Medulla oblongata (tissue), 1 donor: ENCODE results near the gene IRS2.

Experiments
- DNase-seq: peaks from one replicate; pipeline ENCODE4 v3.0.0-alpha.2; 2015; ENCODE audit errors: extremely low spot score

Gene IRS2

DNA sequence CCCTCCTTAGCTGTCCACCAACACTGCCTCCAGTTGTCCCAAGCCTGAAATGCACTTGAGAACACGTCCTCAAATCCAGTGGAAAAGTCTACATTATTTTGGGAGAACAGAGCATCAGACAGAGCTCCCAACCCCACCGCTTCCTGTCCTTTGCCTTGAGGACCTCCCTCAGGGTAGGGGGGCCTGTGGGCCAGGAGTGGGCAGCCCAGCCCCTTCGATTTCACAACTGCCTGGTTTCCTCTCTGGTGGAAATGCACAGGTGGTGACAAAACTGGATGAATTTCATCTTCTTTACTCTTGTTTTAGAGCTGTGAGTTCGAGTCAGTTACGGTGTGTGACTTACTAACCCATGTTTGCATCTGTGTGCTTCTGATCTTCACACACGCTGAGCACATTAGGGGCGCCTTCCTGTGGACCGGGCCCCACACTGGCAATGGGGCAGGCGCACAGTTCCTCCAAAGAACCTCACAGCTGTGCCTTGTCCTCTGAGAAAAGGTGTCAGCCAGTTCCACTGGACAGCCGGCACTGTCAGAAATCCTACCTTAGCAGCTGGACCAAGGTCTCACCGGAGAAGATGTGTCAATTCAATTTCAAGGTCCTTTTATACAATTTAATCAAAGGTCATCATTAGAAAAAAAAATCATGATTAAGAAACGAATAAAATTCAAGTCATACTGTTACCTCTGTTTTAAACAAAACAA is 80.2 kb downstream of the IRS2 start:
- DNase-seq: no peak

GRCh38 chr13:109704771-109705635 is 81.4 kb downstream of the IRS2 start:
- DNase-seq: peak; percentile 62

- no peak for DNase-seq
These were observed 83.1 kb downstream of the IRS2 start for GRCh38 chr13:109703250-109703649.
